Gastroesophageal sphincter (tissue), 4 donors: ENCODE data around the gene DNAJC5G. TPM values are rescaled to one million over a fixed set of nuclear protein-coding genes. Genes with fewer than 3 reads are reported as not detected.

Experiments used
- ATAC-seq: fragments of 150-250 bp; one replicate; pipeline ENCODE4 v1.9.1; 2016; ENCODE audit warnings: mild to moderate bottlenecking, moderate library complexity
- H3K27ac ChIP-seq, 4 donors: fragments of 200-600 bp; sonication (generic) in 3 of 4; 1 replicate in 3 of 4; 2 replicates in 1 of 4; pipeline ENCODE4 v1.5.1; 2016 to 2019
- H3K27me3 ChIP-seq: fragments of 200-600 bp; sonication (generic); one replicate; pipeline ENCODE4 v1.5.1; 2019
- H3K36me3 ChIP-seq, 2 donors: fragments of 200-600 bp; sonication (generic); one replicate each; pipeline ENCODE4 v1.5.1; 2019; ENCODE audit warnings: control low read depth in 1 of 2
- H3K4me1 ChIP-seq, 3 donors: fragments of 200-600 bp; sonication (generic); 1 replicate in 2 of 3; 2 replicates in 1 of 3; pipeline ENCODE4 v1.5.1; 2016 to 2019; ENCODE audit warnings: control low read depth in 2 of 3
- H3K4me3 ChIP-seq, 2 donors: fragments of 200-600 bp; sonication (generic); one replicate each; pipeline ENCODE4 v1.5.1; 2019; ENCODE audit warnings: mild to moderate bottlenecking in 1 of 2, moderate library complexity in 1 of 2
- H3K9me3 ChIP-seq, 3 donors: fragments of 200-600 bp; sonication (generic); one replicate each; pipeline ENCODE4 v1.5.1; 2017 to 2019; ENCODE audit warnings: control low read depth in 2 of 3
- CTCF ChIP-seq, 4 experiments: fragments of 200-600 bp in 2 of 4; fragments of 450-650 bp in 2 of 4; sonication (generic) in 1 of 4; IDR thresholded peaks; one replicate each; pipeline ENCODE4 v1.5.1; 2017 to 2019; ENCODE audit warnings: antibody characterized with exemption in 4 of 4, mild to moderate bottlenecking in 2 of 4, moderate library complexity in 2 of 4
- EP300 ChIP-seq: sonication (generic); formaldehyde crosslinking; IDR thresholded peaks from one replicate; pipeline ENCODE4 v1.6.1; 2017; ENCODE audit warnings: antibody characterized with exemption, mild to moderate bottlenecking
- POLR2A ChIP-seq, 2 donors: fragments of 450-650 bp; IDR thresholded peaks; one replicate each; pipeline ENCODE4 v1.6.1; 2017; ENCODE audit warnings: antibody characterized with exemption in 2 of 2, mild to moderate bottlenecking in 2 of 2, moderate library complexity in 1 of 2
- POLR2AphosphoS5 ChIP-seq: sonication (generic); formaldehyde crosslinking; IDR thresholded peaks from one replicate; pipeline ENCODE4 v1.6.1; 2017; ENCODE audit warnings: antibody characterized with exemption
- WGBS, 2 donors: methylation state at CpG; one replicate each; pipeline ENCODE4 v1.1.5; 2018; ENCODE audit warnings: low coverage in 1 of 2; 5-methylcytosine and 5-hydroxymethylcytosine counted together
- total RNA-seq, 4 donors: library from RNA; depleted of rRNA; stranded (reverse); fragments of >200 nt; gene quantifications; one replicate each; pipeline ENCODE4 v1.1.0, GENCODE V29; 2016

DNAJC5G gene
- not detected for total RNA-seq

DNA sequence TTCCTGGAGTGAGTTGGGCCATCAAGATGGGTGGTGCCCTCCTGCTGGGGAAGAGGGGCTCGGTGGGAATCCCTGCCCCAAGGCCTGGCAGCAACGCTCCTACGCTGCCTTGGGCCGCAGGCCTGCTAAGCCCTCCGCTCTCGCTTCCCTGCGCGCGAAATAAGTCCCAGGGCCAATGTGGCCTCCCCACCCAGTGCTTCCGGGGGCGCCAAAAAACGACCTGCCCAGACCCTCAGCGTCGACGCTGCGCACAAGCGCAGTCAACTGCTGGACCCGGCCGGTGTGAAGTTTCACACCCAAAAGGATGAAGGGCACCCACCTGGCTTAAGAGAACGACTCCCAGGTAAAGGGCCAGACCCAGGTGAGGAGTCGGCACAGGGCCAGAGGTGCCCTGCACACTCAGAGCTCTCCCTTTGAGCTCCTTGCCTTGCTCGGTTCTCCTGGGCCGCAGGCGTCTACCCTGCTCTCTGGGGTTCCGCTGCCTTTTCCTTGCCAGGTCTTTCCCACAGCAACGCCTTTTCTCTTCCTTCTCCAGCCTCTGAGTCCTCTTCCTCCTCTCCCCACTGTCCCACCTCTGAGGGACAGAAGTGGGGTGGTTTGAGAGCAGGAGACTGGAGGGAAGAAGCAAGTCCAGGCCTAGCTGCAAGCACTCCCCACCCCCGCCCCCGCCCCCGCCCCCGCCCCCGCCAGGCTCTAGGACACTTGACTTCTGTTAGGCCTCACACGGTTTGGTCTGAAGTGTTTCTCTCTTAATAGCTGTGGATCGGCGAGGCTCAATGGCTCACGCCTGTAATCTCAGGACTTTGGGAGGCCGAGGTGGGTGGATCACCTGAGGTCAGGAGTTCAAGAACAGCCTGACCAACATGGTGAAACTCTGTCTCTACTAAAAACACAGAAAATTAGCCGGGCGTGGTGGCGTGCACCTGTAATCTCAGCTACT, at the start of gene DNAJC5G:
Gene DNAJC5G (plus strand): TSS at position 223 of the 940 bp plus-strand sequence. CDS start 1,296 bp downstream, outside the sequence.
- no peak for ATAC-seq
- WGBS, 2 donors = 83 to 89% methylated on average over 5 to 7 of the region's 39 CpGs
- Histone ChIP-seq H3K27ac (no peak within 1 kb of the TSS), H3K4me1 (peaks cover 0 to 6% (median 0%) of the 10 kb centered on the region in 3 donors), H3K9me3 (no peaks in the 10 kb centered on the region), H3K4me3 (no peak within 1 kb of the TSS), H3K27me3 (peaks cover 60% of the 10 kb centered on the region), H3K36me3 (no peaks in the 10 kb centered on the region)
- TF ChIP-seq EP300 = no peak
- TF ChIP-seq POLR2A (IDR thresholded peaks at IDR 0.05) = no peak
- no peak for TF ChIP-seq CTCF (IDR thresholded peaks at IDR 0.05)
- TF ChIP-seq POLR2AphosphoS5 = no peak

DNA sequence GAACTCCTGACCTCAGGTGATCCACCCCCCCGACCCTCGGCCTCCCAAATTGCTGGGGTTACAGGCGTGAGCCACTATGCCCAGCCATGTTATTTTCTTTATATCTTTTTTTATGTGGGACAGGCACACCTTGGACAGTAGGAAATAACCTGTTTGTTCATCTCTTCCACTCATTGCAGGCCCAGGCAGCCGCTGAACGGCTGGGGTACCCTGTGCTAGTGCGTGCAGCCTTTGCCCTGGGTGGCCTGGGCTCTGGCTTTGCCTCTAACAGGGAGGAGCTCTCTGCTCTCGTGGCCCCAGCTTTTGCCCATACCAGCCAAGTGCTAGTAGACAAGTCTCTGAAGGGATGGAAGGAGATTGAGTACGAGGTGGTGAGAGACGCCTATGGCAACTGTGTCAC, 49.7 kb upstream of the DNAJC5G start:
- peaks cover 0 to 97% of the 10 kb centered on the region in 2 donors for H3K36me3 ChIP-seq
- no peak for TF ChIP-seq CTCF (IDR thresholded peaks at IDR 0.05)
- TF ChIP-seq POLR2A (IDR thresholded peaks at IDR 0.05) = no peak
- no peak for TF ChIP-seq POLR2AphosphoS5
- no peak for TF ChIP-seq EP300
- 100% methylated on average over 5 of the region's 9 CpGs; no CpG with 5 or more reads in 1 of the 2 donors for WGBS, 2 donors

DNA sequence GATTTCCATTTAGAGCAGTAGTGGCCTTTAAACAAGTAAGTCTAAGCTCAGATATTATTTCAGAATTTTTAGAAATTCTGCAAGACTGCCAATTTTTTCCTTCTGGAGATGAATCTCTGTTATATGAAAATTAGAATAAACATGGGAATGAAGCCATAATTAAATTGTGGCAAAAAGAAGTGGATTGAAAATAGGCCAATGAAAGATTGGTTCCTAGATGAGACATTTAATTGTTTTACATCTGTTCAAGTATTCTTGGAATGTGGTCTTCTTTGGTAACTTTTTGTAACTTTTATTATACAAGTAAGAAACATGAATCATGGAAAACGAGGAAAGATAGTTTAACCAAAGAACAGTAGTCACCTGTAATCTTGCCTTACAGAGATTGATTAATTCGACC, 47.7 kb upstream of the DNAJC5G start:
- Histone ChIP-seq H3K27me3 (no peaks in the 10 kb centered on the region), H3K4me3 (no peak overlapping the region), H3K9me3 (no peaks in the 10 kb centered on the region), H3K27ac (no peak overlapping the region), H3K4me1 (no peaks in the 10 kb centered on the region), H3K36me3 (peaks cover 0 to 100% of the 10 kb centered on the region in 2 donors)
- WGBS, 2 donors = 80 to 94% methylated on average over 2 of the region's 2 CpGs
- TF ChIP-seq POLR2A (IDR thresholded peaks at IDR 0.05) (no peak), POLR2AphosphoS5 (no peak), EP300 (no peak), CTCF (IDR thresholded peaks at IDR 0.05) (no peak)
- no peak for ATAC-seq

More for the DNA sequence above, 49.7 kb upstream of the DNAJC5G start:
- Histone ChIP-seq H3K4me3 (no peak overlapping the region), H3K27ac (no peak overlapping the region), H3K4me1 (no peaks in the 10 kb centered on the region), H3K27me3 (no peaks in the 10 kb centered on the region), H3K9me3 (no peaks in the 10 kb centered on the region)
- no peak for ATAC-seq

GRCh38 chr2:27231921-27232320, 43.3 kb upstream of the DNAJC5G start:
- ATAC-seq = no peak
- Histone ChIP-seq H3K9me3 (no peaks in the 10 kb centered on the region), H3K4me1 (no peaks in the 10 kb centered on the region), H3K4me3 (no peak overlapping the region), H3K27ac (no peak overlapping the region), H3K27me3 (no peaks in the 10 kb centered on the region), H3K36me3 (peaks cover 0 to 100% of the 10 kb centered on the region in 2 donors)
- TF ChIP-seq CTCF (IDR thresholded peaks at IDR 0.05) (no peak), POLR2A (IDR thresholded peaks at IDR 0.05) (no peak), EP300 (no peak), POLR2AphosphoS5 (no peak)
- 76 to 80% methylated on average over 2 to 3 of the region's 13 CpGs for WGBS, 2 donors

DNA sequence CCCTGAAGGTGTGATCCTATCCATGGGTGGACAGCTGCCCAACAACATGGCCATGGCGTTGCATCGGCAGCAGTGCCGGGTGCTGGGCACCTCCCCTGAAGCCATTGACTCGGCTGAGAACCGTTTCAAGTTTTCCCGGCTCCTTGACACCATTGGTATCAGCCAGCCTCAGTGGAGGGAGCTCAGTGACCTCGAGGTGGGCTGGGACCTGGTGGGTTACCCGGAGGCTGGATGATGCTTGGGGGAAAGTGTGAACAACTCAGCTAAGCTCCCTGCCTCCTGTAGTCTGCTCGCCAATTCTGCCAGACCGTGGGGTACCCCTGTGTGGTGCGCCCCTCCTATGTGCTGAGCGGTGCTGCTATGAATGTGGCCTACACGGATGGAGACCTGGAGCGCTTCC, 41.9 kb upstream of the DNAJC5G start:
- no CpG with 5 or more reads among the region's 14 CpGs for WGBS, 2 donors
- no peak for ATAC-seq
- no peaks in the 10 kb centered on the region for H3K27me3 ChIP-seq
- TF ChIP-seq POLR2A (IDR thresholded peaks at IDR 0.05) = no peak
- no peak for TF ChIP-seq CTCF (IDR thresholded peaks at IDR 0.05)
- no peak for TF ChIP-seq EP300
- TF ChIP-seq POLR2AphosphoS5 = no peak
- H3K4me3 ChIP-seq = no peak overlapping the region
- no peaks in the 10 kb centered on the region for H3K4me1 ChIP-seq
- H3K36me3 ChIP-seq = peaks cover 0 to 100% of the 10 kb centered on the region in 2 donors
- no peaks in the 10 kb centered on the region for H3K9me3 ChIP-seq
- H3K27ac ChIP-seq = no peak overlapping the region
